NCI-H1436 treated with DMSO at 0.1 percent for 48 hours (cell line): ENCODE data around the gene DNAJC5G.
"Not testable (repeated sequence)": the region's sequence is repeated elsewhere in the genome, so short reads cannot be mapped to it uniquely, and the experiment has no call there.

ENCODE experiments used
- DNase-seq: peaks from one replicate; lab custom pipeline; 2025; lab: John Stamatoyannopoulos, UW

DNAJC5G gene

GRCh38 chr2:27251766-27252165, 23.5 kb upstream of the DNAJC5G start:
- DNase-seq, result no peak

DNA sequence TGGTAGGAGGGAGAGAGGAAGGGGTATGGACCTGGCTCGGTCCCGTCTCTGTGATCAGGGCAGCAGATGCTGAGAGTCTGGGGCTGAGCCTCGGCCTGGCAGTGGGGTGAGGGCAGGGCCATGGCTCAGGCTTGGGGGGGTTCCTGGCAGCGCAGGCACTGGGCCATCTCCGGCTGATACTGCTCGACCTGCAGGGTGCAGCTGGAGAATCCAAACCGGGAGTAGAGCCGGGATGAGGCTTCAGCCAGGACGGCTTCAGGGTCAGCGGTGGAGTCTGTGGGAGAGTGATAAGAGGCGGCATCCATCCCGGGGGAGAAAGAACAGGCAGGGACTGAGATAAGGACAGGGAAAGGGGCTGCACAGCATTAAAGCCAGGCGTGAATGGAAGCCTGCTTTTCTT, 20.0 kb upstream of the DNAJC5G start:
- no peak for DNase-seq

DNA sequence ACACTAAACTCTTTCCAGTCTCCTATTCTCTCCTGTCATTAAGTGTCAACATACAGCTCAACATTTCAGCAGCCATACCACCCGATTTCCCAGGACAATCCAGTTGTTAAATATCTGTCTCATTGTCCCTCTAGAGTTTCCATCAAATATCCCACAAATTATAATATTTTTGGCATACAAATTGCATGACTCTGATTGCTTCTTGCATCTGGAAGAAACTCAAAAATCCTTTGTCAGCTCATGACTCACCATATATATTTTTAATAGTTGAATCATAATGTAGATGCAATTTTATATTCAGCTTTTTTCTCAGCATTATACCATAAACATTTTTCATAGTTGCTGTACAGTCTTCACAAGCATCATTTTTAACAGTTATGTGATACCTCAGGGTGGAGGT, 19.6 kb upstream of the DNAJC5G start:
- DNase-seq, result no peak

GRCh38 chr2:27256855-27257454, 18.3 kb upstream of the DNAJC5G start:
- no peak for DNase-seq

DNA sequence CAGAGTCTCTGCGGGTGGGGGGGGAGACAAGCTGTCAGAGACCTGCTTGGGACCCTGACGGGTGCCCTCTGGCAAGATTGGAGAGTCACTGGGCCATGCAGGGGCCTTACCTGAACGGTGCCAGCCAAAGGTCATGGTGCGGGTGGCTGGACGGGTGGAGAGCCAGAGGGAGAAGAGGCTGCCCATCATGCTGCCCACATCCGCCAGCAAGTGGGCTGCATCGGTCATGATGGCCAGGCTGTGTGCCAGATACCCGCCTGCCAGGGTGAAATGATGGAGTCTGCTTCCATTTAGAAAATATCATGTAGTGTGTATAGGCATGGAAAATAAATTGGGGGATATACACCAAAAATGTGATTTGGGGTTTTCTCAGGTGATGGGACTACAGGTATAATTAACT, 17.2 kb upstream of the DNAJC5G start:
- DNase-seq, result no peak

- DNase-seq, result no peak
These were observed 13.8 kb upstream of the DNAJC5G start for GRCh38 chr2:27261241-27261925.

DNA sequence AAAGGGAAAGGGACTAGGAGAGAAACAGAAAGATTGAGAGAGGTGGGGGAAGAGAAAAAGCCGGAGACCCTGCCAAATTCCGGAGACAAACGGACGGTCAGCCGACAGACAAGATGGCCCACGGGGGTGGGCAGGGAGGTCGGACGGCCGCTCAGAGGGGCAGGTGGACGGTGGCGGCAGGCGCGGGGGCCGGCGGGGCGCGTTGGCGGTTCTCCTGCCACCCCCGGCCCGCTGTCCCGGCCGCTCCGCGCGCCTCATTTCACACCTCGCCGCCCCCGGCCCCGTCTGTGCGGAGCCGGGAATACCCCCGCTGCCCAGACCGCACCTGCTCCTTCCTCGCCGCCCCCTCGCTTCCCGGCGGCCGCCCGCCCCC, 13.3 kb upstream of the DNAJC5G start:
- no peak for DNase-seq

DNA sequence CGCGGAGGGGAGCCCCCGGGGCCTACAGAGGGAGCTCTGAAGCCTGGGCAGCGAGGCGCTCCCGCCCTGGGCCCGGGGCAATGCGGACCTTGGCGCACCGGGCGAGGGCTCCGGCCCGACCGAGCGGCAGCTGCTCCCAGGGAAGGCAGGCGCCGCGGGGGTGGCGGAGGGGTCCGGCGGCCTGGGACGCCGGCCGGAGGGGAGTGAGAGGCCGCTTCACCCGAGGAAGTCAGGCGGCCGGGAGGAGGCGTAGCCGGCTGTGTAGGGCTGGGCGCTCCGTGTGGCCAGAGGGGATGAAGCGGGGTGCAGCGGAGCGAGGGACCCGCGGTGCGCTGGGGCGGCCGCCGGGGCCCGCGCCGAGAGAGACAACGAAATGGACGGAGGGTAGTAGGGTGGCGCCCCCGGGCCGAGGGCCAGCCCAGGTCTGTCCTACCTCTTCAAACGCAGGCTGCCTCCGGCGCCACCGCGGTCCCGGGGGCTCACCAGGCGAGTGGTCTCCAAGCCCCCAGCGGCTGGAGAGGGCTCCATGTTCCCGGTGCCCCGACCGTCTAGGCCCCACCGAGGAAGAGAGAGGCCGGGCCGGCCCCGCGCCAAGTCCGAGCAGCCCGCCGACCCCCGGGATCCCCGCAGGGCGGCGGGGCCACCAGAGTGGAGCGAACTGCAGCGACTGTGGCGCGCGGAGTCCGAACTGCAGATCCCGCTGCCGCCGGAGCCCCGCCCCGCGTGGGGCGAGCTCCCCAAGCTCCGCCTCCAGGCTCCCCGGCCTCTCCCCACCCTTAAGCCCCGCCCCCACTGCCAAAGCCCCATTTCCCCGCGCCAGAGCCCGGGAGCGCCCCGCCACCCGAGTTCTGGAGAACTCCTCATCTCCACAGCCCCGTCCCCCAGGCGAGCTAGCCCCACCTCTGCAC, 12.6 kb upstream of the DNAJC5G start, which contains the start of gene SLC30A3:
Gene SLC30A3 (minus strand): TSS at position 669 of the 908 bp plus-strand sequence. CDS start 141 bp downstream, at position 528.
- no peak for DNase-seq

- DNase-seq, result no peak
These were observed 11.7 kb upstream of the DNAJC5G start for GRCh38 chr2:27263287-27264252.

GRCh38 chr2:27264253-27264752, 10.9 kb upstream of the DNAJC5G start:
- DNase-seq, result no peak

- DNase-seq, result peak; percentile 5
These were observed 10.3 kb upstream of the DNAJC5G start for GRCh38 chr2:27264753-27265535.

- DNase-seq, result no peak
These were observed 9.7 kb upstream of the DNAJC5G start for GRCh38 chr2:27265536-27265870.

GRCh38 chr2:27268296-27268695, 6.9 kb upstream of the DNAJC5G start:
- not testable (repeated sequence) for DNase-seq

DNA sequence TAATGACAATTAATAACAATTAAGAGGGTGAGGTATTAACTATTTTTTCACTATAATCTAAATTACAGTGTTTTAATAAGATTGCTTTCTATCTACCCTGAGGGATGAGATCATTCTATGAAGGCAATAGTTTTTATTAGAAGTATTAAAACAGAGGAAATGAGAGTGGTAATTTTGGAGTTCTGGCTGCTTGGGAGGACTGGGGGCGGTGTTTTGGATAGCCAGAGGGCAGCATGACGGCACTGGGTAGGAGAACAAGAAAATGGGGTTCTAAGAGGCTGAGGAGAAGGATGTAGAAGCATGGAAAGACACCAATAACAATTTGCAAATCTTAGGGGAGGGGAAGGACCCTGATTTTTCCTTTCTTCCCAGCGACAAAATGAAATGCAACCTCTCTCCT, 5.1 kb upstream of the DNAJC5G start:
- no peak for DNase-seq

DNA sequence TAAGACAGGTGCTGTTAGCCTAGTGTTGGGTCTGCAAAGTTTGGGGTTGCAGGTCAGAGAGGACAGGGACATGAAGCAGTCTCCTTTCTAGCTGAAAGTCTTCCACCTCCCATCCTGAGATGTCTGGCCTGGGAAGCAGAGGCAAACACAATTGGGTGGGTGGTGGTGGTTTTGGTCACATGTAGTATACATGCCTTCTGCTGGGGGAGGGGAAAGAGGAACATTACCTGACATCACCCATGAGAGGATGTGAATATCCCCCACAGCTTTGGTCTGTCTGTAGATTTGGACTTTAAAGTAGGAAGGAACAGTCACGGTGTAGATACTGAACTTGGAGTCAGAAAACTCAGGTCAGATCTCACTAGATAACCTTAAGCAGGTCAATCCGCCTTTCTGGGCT, 4.6 kb upstream of the DNAJC5G start:
- no peak for DNase-seq

DNA sequence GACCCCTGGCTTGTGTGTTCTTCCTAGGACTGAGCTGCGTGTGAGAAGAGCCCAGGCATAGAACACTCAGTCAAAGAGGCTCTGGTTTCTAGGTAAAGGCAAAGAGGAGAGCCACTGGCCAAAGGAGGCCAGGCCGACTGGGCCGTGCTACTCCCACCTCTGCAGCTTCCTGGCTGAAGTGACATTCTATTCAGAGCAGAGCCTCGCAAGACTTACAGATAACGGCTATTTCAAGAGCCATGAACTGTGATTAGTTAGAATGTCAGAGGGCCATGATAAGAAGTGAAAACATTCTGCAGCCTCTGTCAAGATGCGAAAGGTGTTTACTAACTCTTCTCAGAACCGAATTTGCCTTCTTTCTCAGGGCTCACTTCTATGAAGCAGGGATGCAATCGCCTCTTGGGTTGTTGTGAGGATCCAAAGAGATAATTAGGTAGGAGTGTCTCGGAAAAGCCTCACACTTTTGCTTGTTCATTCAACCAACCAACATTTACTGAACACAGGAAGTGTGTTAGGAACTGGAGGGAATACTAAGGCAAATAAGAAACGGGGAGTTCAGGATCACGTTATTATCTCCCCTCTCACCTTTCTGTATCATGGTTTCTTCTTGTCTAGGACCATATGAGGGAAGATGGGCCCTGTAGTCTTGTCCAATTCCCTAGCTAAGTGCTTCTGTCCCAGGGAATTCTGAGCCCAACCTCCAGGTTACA, 3.4 kb upstream of the DNAJC5G start:
- DNase-seq, result no peak

GRCh38 chr2:27272537-27273522, 2.4 kb upstream of the DNAJC5G start:
- DNase-seq, result not testable (repeated sequence)

GRCh38 chr2:27278010-27278409, 2.8 kb downstream of the DNAJC5G start:
- DNase-seq, result no peak

DNA sequence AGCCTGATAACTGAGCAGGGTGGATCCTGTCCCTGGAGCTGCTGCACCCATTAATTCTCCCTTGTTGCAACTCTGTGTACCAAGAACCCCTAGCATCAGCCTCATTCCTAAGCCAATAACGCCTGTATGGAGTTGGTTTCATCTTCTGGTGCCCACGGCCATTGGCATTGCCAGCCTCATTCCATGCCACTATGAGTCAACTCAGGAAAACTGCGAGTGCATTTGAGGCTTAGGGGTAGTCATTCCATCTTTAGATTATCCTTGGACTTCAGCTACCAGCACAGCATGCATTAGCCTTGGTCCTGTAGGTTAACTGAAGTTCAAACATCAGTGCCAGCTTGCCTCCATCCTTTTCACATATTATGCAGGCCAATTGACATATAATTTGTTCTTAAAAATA, 5.6 kb downstream of the DNAJC5G start:
- no peak for DNase-seq
